Neural progenitor cell (in vitro differentiated cells): Measurements from ENCODE around the gene OR2A12.

Source experiments
- CTCF ChIP-seq: fragments of 200-600 bp; sonication (generic); IDR thresholded peaks from 2 replicates; pipeline ENCODE4 v1.5.1; 2017; ENCODE audit warnings: antibody characterized with exemption, mild to moderate bottlenecking
- EZH2 ChIP-seq: fragments of 200-600 bp; sonication (generic); IDR thresholded peaks from 2 replicates; pipeline ENCODE4 v1.6.1; 2017; ENCODE audit warnings: antibody characterized with exemption, mild to moderate bottlenecking, moderate library complexity
- EZH2phosphoT487 ChIP-seq: fragments of 200-600 bp; sonication (generic); IDR thresholded peaks from 2 replicates; pipeline ENCODE4 v1.6.1; 2017; ENCODE audit warnings: antibody characterized with exemption

GRCh38 chr7:144102041-144102440, 16.0 kb downstream of the OR2A12 start:
- TF ChIP-seq CTCF, result no peak
- no peak for TF ChIP-seq EZH2
- no peak for TF ChIP-seq EZH2phosphoT487
